ENCODE measurements around the gene ACO2.
A peak's percentile ranks its signal among the peaks of the same experiment; 100 is the strongest.

The ACO2 gene

GRCh38 chr22:41511521-41511968 is 42.6 kb downstream of the ACO2 start:
- TF ChIP-seq CTCF (conservative IDR thresholded peaks at IDR 0.05; ENCODE audit: low read depth, low read length) = no peak
- no peak overlapping the region for H3K4me3 ChIP-seq (ENCODE audit: low read length)
- DNase-seq (ENCODE audit: low read depth) = no peak

DNA sequence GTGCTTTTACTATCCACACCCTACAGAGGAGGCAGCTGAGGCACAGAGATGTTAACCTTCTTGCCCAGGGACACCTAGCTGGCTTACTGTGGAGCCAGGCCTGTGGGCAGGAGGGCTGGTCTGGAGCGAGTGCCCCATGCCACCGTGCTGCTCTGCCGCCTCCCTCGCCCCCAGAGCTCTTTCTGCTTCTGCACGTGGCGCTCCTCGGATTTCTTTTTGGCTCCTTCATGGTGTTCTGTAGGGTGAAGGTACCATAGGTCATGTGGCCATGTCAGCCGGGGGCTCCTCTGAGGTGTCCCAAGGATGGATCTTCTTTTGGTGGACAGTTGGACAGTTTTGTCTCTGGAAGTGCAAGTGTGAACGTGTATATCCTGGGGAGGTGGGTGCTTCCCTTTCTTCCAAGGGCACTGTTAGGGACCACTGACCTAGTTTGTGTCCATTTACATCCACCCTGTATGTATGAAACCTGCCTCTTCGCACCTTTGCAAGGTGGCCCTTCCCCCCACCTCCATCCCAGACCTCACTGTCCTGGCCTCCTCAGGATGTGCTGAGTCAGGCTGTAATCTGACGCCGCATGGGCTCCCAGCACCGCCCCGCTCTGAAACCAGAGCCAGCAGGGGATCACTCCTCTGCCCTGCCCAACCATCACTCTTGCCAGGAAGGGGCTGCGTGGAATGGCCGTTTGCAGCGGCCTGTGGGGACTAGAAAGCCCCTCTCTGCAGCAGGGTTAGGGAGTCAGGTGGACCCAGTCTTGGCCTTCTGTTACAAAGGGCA is 43.7 kb downstream of the ACO2 start:
- peak; percentile 37 for DNase-seq (ENCODE audit: low read depth)
- no peak for TF ChIP-seq CTCF (conservative IDR thresholded peaks at IDR 0.05; ENCODE audit: low read depth, low read length)
- no peak overlapping the region for H3K4me3 ChIP-seq (ENCODE audit: low read length)

DNA sequence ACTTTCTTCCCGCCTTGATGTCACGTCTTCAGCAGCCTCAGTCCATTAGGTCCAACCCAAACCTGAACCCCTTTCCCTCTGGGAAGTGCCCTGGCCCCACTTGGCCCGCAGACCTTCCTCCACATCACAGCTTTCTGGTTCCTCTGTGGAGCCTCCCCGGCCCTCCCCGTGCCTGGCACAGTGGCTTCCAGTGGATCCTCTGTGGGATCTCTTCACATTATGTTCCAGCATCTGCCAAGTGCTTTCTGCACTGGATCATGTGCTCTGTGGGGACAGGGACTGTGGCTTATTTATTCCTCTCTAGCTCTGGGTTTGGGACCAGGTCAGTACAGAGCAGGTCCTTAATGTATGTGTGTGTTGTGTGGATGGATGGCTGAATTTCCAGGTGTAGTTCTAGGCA is 44.5 kb downstream of the ACO2 start:
- H3K4me3 ChIP-seq (ENCODE audit: low read length) = no peak overlapping the region
- TF ChIP-seq CTCF (conservative IDR thresholded peaks at IDR 0.05; ENCODE audit: low read depth, low read length) = no peak
- no peak for DNase-seq (ENCODE audit: low read depth)

- no peak for TF ChIP-seq CTCF (conservative IDR thresholded peaks at IDR 0.05; ENCODE audit: low read depth, low read length)
- no peak for DNase-seq (ENCODE audit: low read depth)
- H3K4me3 ChIP-seq (ENCODE audit: low read length) = no peak overlapping the region
These were observed 47.5 kb downstream of the ACO2 start for GRCh38 chr22:41516462-41516861.

DNA sequence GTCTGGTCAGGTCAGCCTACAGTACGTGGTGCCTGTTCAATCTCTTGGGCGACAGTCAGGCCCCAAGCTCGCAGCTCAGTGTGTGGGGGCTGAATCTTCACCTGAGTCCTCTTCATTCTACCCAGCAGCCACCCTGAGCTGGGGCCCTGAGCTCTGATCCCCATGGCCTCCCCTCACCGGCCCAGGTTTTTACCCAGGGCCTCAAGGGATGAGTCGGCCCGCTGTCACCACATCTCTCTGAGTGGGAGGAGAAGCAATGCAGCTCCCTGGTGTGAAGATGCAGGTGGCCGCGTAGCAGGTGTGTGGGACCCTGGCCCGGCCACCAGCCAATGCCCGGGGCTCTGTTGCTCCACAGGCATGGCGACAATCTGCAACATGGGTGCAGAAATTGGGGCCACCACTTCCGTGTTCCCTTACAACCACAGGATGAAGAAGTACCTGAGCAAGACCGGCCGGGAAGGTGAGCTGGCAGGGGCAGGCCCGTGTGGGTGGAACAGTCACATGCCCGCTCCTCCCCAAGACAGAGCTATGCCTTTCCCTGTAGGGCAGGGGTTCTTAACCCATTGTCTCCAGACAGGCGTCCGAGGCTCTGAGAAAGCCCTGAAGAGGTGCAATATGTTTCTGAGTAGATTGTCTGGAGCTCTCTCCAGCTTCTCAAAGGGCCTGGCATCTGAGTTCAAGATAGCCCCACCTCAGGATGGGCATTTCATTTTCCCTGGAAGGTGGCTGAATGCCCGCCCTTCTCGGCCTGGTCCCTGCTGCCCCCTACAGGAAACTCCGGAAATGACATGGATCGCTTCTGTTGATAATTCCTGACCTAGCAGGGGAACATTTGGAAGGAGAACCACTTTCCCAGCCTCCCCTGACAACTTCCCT is 48.5 kb downstream of the ACO2 start:
- TF ChIP-seq CTCF (conservative IDR thresholded peaks at IDR 0.05; ENCODE audit: low read depth, low read length) = peak; percentile 85
- no peak overlapping the region for H3K4me3 ChIP-seq (ENCODE audit: low read length)
- no peak for DNase-seq (ENCODE audit: low read depth)

DNA sequence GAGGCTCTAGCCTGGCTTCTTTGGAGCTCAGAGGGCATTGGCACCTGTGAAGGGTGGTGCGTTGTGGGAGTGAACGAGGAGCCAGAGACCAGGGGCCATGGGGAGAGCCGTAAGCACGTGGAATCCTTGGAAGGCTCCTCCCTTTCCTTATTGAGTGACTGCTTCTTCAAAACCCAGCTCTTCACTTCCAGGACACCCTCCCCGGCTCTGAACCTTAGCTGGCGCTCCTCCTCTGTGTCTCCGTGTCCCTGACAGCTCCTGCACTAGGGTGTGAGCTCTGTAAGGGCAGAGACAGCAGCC is 49.1 kb downstream of the ACO2 start:
- H3K4me3 ChIP-seq (ENCODE audit: low read length) = no peak overlapping the region
- no peak for DNase-seq (ENCODE audit: low read depth)
- TF ChIP-seq CTCF (conservative IDR thresholded peaks at IDR 0.05; ENCODE audit: low read depth, low read length) = no peak
